GM23338 (cell line): Measurements from ENCODE around the gene NPSR1. TPM values are rescaled to one million over a fixed set of nuclear protein-coding genes. Genes with fewer than 3 reads are reported as not detected.

Experiments
- ATAC-seq: fragments of 200-7000 bp; cut with Tn5 transposase; 3 replicates; pipeline ENCODE4 v1.9.1; 2020
- DNase-seq: peaks from one replicate; pipeline ENCODE4 v3.0.0-alpha.2; 2015; ENCODE audit warnings: low spot score
- H2AFZ ChIP-seq: fragments of 200-600 bp; sonication (generic); 2 replicates; pipeline ENCODE4 v1.8.0; 2016; ENCODE audit warnings: antibody characterized with exemption, mild to moderate bottlenecking, moderate library complexity
- H3F3A ChIP-seq: fragments of 200-600 bp; sonication (generic); replicated peaks from 2 replicates; pipeline ENCODE4 v1.8.0; 2017; ENCODE audit warnings: antibody characterized with exemption, mixed run types, low read depth
- H3K27ac ChIP-seq: fragments of 200-600 bp; sonication (generic); 2 replicates; pipeline ENCODE4 v1.6.1; 2016; ENCODE audit warnings: low read depth
- H3K27me3 ChIP-seq: fragments of 200-600 bp; sonication (generic); 2 replicates; pipeline ENCODE4 v1.8.0; 2016; ENCODE audit warnings: mild to moderate bottlenecking, mixed run types, moderate library complexity; ENCODE audit not compliant: insufficient read depth
- H3K36me3 ChIP-seq: fragments of 200-600 bp; sonication (generic); 2 replicates; pipeline ENCODE4 v1.8.0; 2016; ENCODE audit warnings: mild to moderate bottlenecking; ENCODE audit not compliant: insufficient read depth
- H3K4me1 ChIP-seq: fragments of 200-600 bp; sonication (generic); 2 replicates; pipeline ENCODE4 v1.8.0; 2016; ENCODE audit warnings: mild to moderate bottlenecking, moderate library complexity; ENCODE audit not compliant: insufficient read depth
- H3K4me2 ChIP-seq: fragments of 200-600 bp; sonication (generic); 2 replicates; pipeline ENCODE4 v1.7.1; 2017; ENCODE audit warnings: mixed run types
- H3K4me3 ChIP-seq: fragments of 200-600 bp; sonication (generic); 2 replicates; pipeline ENCODE4 v1.6.1; 2016; ENCODE audit warnings: mixed run types
- H3K79me2 ChIP-seq: fragments of 200-600 bp; sonication (generic); replicated peaks from 2 replicates; pipeline ENCODE4 v1.8.0; 2017; ENCODE audit warnings: mild to moderate bottlenecking; ENCODE audit not compliant: insufficient read depth
- H3K9me2 ChIP-seq: fragments of 200-600 bp; sonication (generic); 2 replicates; pipeline ENCODE4 v1.8.0; 2017; ENCODE audit not compliant: insufficient read depth
- H4K20me1 ChIP-seq: fragments of 200-600 bp; sonication (generic); replicated peaks from 2 replicates; pipeline ENCODE4 v1.8.0; 2017; ENCODE audit warnings: mild to moderate bottlenecking; ENCODE audit not compliant: insufficient read depth
- H3K27ac Mint-ChIP-seq: 2 replicates; pipeline ENCODE4 v1.8.0; 2020; ENCODE audit warnings: inconsistent platforms, mild to moderate bottlenecking, moderate library complexity, mixed read lengths
- H3K27me3 Mint-ChIP-seq: 3 replicates; pipeline ENCODE4 v1.8.0; 2022; ENCODE audit warnings: low read depth, mild to moderate bottlenecking, moderate library complexity, mixed read lengths, inconsistent platforms; ENCODE audit not compliant: insufficient read depth, poor library complexity
- H3K36me3 Mint-ChIP-seq: 3 replicates; pipeline ENCODE4 v1.8.0; 2021; ENCODE audit warnings: low read depth, mild to moderate bottlenecking, inconsistent platforms, moderate library complexity, mixed read lengths
- H3K4me1 Mint-ChIP-seq: 3 replicates; pipeline ENCODE4 v1.8.0; 2020; ENCODE audit warnings: mild to moderate bottlenecking, inconsistent platforms, mixed read lengths
- H3K4me3 Mint-ChIP-seq: 3 replicates; pipeline ENCODE4 v1.8.0; 2021; ENCODE audit warnings: moderate library complexity, mild to moderate bottlenecking, inconsistent platforms, mixed read lengths
- H3K9me3 Mint-ChIP-seq: 3 replicates; pipeline ENCODE4 v1.8.0; 2020; ENCODE audit warnings: moderate library complexity, mild to moderate bottlenecking, inconsistent platforms, mixed read lengths
- CTCF ChIP-seq, 2 experiments: fragments of 200-600 bp in 1 of 2; sonication (generic) in 1 of 2; conservative IDR thresholded peaks; 2 replicates each; pipeline versions ENCODE4 v1.5.1 to v1.6.1; 2016 to 2017; ENCODE audit warnings: antibody characterized with exemption in 2 of 2, low read depth in 2 of 2, mild to moderate bottlenecking in 2 of 2, moderate library complexity in 1 of 2
- EZH2 ChIP-seq: fragments of 200-600 bp; sonication (generic); IDR thresholded peaks from one replicate; pipeline ENCODE4 v1.8.0; 2017; ENCODE audit warnings: antibody characterized with exemption, mild to moderate bottlenecking, low read depth; ENCODE audit not compliant: unreplicated experiment
- JUNB ChIP-seq: IDR thresholded peaks from one replicate; pipeline ENCODE4 v1.6.1; 2016; ENCODE audit warnings: antibody characterized with exemption; ENCODE audit not compliant: unreplicated experiment
- NANOG ChIP-seq: IDR thresholded peaks from 2 replicates; pipeline ENCODE4 v1.6.1; 2016; ENCODE audit warnings: antibody characterized with exemption, borderline replicate concordance
- REST ChIP-seq: IDR thresholded peaks from one replicate; pipeline ENCODE4 v1.6.1; 2018; ENCODE audit warnings: antibody characterized with exemption; ENCODE audit not compliant: unreplicated experiment
- STAT1 ChIP-seq: IDR thresholded peaks from one replicate; pipeline ENCODE4 v1.6.1; 2016; ENCODE audit warnings: antibody characterized with exemption; ENCODE audit not compliant: unreplicated experiment
- polyA plus RNA-seq: library from polyadenylated mRNA; unstranded; fragments of >200 nt; fragmentation: Nextera tagmentation; extraction: Ambion mirVana; gene quantifications from 2 replicates; pipeline ENCODE4 v1.2.1, GENCODE V29; 2016
- total RNA-seq: library from RNA; depleted of rRNA; stranded (reverse); fragments of >200 nt; shearing (Covaris generic); gene quantifications from 2 replicates; pipeline ENCODE4 v1.2.3, GENCODE V29; 2014

NPSR1 gene
- total and polyA plus RNA-seq, 2 experiments from 2014 or later, result not detected

GRCh38 chr7:34709771-34710170, 51.8 kb downstream of the NPSR1 start:
- no peak overlapping the region for H3K27ac ChIP-seq
- DNase-seq, result no peak
- Mint-ChIP-seq H3K27me3 (no peaks in the 10 kb centered on the region), H3K4me1 (no peaks in the 10 kb centered on the region), H3K36me3 (no peaks in the 10 kb centered on the region), H3K4me3 (no peak overlapping the region), H3K9me3 (no peaks in the 10 kb centered on the region), H3K27ac (no peak overlapping the region)
- no peaks in the 10 kb centered on the region for H3F3A ChIP-seq
- no peaks in the 10 kb centered on the region for H3K27me3 ChIP-seq
- ATAC-seq, result no peak
- no peaks in the 10 kb centered on the region for H3K36me3 ChIP-seq
- no peaks in the 10 kb centered on the region for H3K4me1 ChIP-seq
- no peaks in the 10 kb centered on the region for H4K20me1 ChIP-seq
- no peak overlapping the region for H2AFZ ChIP-seq
- H3K79me2 ChIP-seq, result no peaks in the 10 kb centered on the region
- H3K4me3 ChIP-seq, result no peak overlapping the region
- H3K9me2 ChIP-seq, result peaks cover 11% of the 10 kb centered on the region; the same call in 1 of the 2 replicates
- H3K4me2 ChIP-seq, result no peak overlapping the region
- TF ChIP-seq EZH2 (no peak), JUNB (no peak)

GRCh38 chr7:34718867-34719266, 60.8 kb downstream of the NPSR1 start:
- Mint-ChIP-seq H3K27ac (no peak overlapping the region), H3K9me3 (no peaks in the 10 kb centered on the region), H3K4me3 (no peak overlapping the region), H3K36me3 (no peaks in the 10 kb centered on the region), H3K27me3 (peaks cover 2% of the 10 kb centered on the region), H3K4me1 (peaks cover 5% of the 10 kb centered on the region; the same call in 2 of the 3 replicates)
- Histone ChIP-seq H2AFZ (no peak overlapping the region), H3K4me3 (no peak overlapping the region), H3K27me3 (no peaks in the 10 kb centered on the region), H3K79me2 (no peaks in the 10 kb centered on the region), H3K4me1 (no peaks in the 10 kb centered on the region), H3K36me3 (no peaks in the 10 kb centered on the region), H3K4me2 (no peak overlapping the region), H3K9me2 (0 out of 2 replicates have a peak, but pooled peaks cover 3% of the 10 kb centered on the region), H3F3A (no peaks in the 10 kb centered on the region), H3K27ac (no peak overlapping the region), H4K20me1 (no peaks in the 10 kb centered on the region)
- ATAC-seq (no peak), DNase-seq (no peak)
- TF ChIP-seq NANOG (no peak), STAT1 (no peak), EZH2 (no peak), REST (no peak)

- H3K4me3 ChIP-seq, result no peak overlapping the region
- no peaks in the 10 kb centered on the region for H3K27me3 ChIP-seq
- H3K79me2 ChIP-seq, result no peaks in the 10 kb centered on the region
- Mint-ChIP-seq H3K27ac (no peak overlapping the region), H3K36me3 (no peaks in the 10 kb centered on the region), H3K27me3 (peaks cover 2% of the 10 kb centered on the region), H3K4me3 (no peak overlapping the region), H3K9me3 (no peaks in the 10 kb centered on the region), H3K4me1 (peaks cover 5% of the 10 kb centered on the region; the same call in 2 of the 3 replicates)
- H3K4me1 ChIP-seq, result no peaks in the 10 kb centered on the region
- ATAC-seq (no peak), DNase-seq (no peak)
- no peak overlapping the region for H2AFZ ChIP-seq
- H3K4me2 ChIP-seq, result no peak overlapping the region
- H3K27ac ChIP-seq, result no peak overlapping the region
- no peaks in the 10 kb centered on the region for H3K36me3 ChIP-seq
- H3K9me2 ChIP-seq, result 0 out of 2 replicates have a peak, but pooled peaks cover 3% of the 10 kb centered on the region
- no peaks in the 10 kb centered on the region for H3F3A ChIP-seq
- H4K20me1 ChIP-seq, result no peaks in the 10 kb centered on the region
- TF ChIP-seq CTCF (conservative IDR thresholded peaks at IDR 0.05; ENCODE audit: low read depth in 2 of 2), result no peak
- TF ChIP-seq NANOG, result no peak
Measured at GRCh38 chr7:34719636-34720035, 61.6 kb downstream of the NPSR1 start.
